Kidney (tissue), 14 donors: ENCODE data around the gene NRF1. TPM values are rescaled to one million over a fixed set of nuclear protein-coding genes. Genes with fewer than 3 reads are reported as not detected.

Experiments
- DNase-seq, 5 donors: peaks; one replicate each; pipeline ENCODE4 v3.0.0-alpha.2; 2013 to 2020
- FAIRE-seq: peaks from 2 replicates; lab custom pipeline; 2012; peaks lifted over from hg19 to GRCh38; lab: Jason Lieb, UNC
- H3K27ac ChIP-seq, 2 donors: one replicate each; pipeline ENCODE4 v1.7.0; 2013; ENCODE audit warnings: low read depth in 2 of 2, low read length in 2 of 2, inconsistent platforms in 1 of 2
- H3K27me3 ChIP-seq: one replicate; pipeline ENCODE4 v1.7.1; 2013; ENCODE audit warnings: low read length, inconsistent platforms; ENCODE audit not compliant: control insufficient read depth, insufficient read depth
- H3K36me3 ChIP-seq, 3 donors: one replicate each; pipeline versions ENCODE4 v1.7.0 to v1.7.1; 2013; ENCODE audit warnings: low read length in 3 of 3, control low read depth in 1 of 3, inconsistent platforms in 1 of 3; ENCODE audit not compliant: insufficient read depth in 3 of 3, control insufficient read depth in 2 of 3
- H3K4me1 ChIP-seq, 3 donors: one replicate each; pipeline versions ENCODE4 v1.7.0 to v1.7.1; 2013; ENCODE audit warnings: low read length in 3 of 3, inconsistent platforms in 1 of 3, low read depth in 1 of 3; ENCODE audit not compliant: control insufficient read depth in 2 of 3, insufficient read depth in 2 of 3
- H3K4me3 ChIP-seq, 3 donors: one replicate each; pipeline versions ENCODE4 v1.7.0 to v1.8.1; 2013; ENCODE audit warnings: low read length in 3 of 3, control low read depth in 1 of 3, inconsistent platforms in 1 of 3
- H3K9ac ChIP-seq, 3 donors: one replicate each; pipeline versions ENCODE4 v1.7.0 to v1.7.1; 2013; ENCODE audit warnings: low read length in 3 of 3, control low read depth in 1 of 3, inconsistent platforms in 1 of 3
- H3K9me3 ChIP-seq, 3 donors: one replicate each; pipeline versions ENCODE4 v1.7.0 to v1.7.1; 2013; ENCODE audit warnings: low read length in 3 of 3, control low read depth in 1 of 3, inconsistent platforms in 1 of 3; ENCODE audit not compliant: control insufficient read depth in 2 of 3, insufficient read depth in 1 of 3
- intact Hi-C: fragments of 100-400 bp; cut with DNase I; formaldehyde crosslinking; loops from one replicate; pipeline ENCODE4 v1.11.1; 2022
- polyA plus RNA-seq: library from polyadenylated mRNA; stranded (reverse); fragments of 350-450 nt; fragmentation: Illumina TruSeq; extraction: RNeasy Lipid Tissue Mini Kit (QIAGEN cat#74804); gene quantifications from one replicate; pipeline ENCODE4 v1.2.3, GENCODE V29; 2014; ENCODE audit warnings: low read depth, low replicate concordance; ENCODE audit not compliant: insufficient read depth
- total RNA-seq: library from RNA; stranded (reverse); fragmentation: NEBNext Ultra II Directional; extraction: Animal tissue kit (Norgen Biotek cat#: 25700); gene quantifications from one replicate; pipeline ENCODE4 v1.2.1, GENCODE V29; 2021
- TF ChIP-seq, protein P1 (sequence below): IDR thresholded peaks from 3 replicates; pipeline ENCODE4 v1.5.1; 2012; ENCODE audit warnings: mild to moderate bottlenecking, moderate library complexity, borderline replicate concordance; ENCODE audit not compliant: insufficient read depth; ENCODE audit errors: extremely low read depth
- donor health status: control.
- donor health status: control.
- donor health status: control.
- donor health status: control.
- donor health status: control.
- donor health status: DM: yes; HTN: yes; CAD: no.
- donor health status: Normal renal cell carcinoma (clear cell type).

Gene NRF1
- total and polyA plus RNA-seq, 2 donors from 2014 or later: 8.8 to 19.4 TPM

DNA sequence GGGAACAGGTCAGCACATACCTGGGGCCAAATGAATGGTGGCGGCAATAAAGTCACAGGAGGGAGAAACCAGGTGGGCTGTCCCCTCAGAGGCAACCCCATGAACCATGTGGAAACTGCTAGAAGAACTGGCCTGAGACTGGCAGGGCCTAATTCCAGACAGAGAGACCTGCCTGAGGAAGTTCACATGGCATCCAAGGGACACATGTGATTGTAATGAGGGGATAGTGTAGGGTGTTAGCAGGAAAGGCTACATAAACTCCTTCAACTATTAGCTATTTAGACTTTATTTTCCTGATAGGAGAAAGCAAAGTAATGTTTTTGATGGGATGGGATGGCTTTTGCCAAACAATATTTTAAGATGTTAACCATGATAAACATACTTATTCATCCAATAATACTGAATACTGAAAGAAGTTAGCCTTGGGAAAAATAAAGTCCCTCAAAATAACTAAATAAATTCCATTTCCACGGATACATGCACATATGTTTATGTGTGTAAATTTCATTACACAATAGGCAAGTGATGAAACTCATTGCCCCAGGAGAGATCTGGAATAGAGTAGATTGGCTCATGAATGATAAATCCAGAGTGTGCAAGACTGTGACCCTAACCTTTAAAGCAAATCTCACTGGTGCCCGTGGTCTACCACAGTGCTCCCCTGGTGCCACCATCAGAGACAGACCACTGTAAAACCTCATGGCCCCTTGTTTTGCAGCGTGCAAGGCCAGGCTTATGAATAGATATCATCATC, 137.0 kb downstream of the NRF1 start:
- Histone ChIP-seq H3K9ac (no peak overlapping the region), H3K9me3 (no peaks in the 10 kb centered on the region), H3K4me1 (no peaks in the 10 kb centered on the region), H3K36me3 (peaks cover 0 to 13% (median 7%) of the 10 kb centered on the region in 3 donors), H3K27me3 (no peaks in the 10 kb centered on the region), H3K4me3 (no peak overlapping the region), H3K27ac (no peak overlapping the region)
- DNase-seq (no peak), FAIRE-seq (no peak)
- TF ChIP-seq, protein P1, sequence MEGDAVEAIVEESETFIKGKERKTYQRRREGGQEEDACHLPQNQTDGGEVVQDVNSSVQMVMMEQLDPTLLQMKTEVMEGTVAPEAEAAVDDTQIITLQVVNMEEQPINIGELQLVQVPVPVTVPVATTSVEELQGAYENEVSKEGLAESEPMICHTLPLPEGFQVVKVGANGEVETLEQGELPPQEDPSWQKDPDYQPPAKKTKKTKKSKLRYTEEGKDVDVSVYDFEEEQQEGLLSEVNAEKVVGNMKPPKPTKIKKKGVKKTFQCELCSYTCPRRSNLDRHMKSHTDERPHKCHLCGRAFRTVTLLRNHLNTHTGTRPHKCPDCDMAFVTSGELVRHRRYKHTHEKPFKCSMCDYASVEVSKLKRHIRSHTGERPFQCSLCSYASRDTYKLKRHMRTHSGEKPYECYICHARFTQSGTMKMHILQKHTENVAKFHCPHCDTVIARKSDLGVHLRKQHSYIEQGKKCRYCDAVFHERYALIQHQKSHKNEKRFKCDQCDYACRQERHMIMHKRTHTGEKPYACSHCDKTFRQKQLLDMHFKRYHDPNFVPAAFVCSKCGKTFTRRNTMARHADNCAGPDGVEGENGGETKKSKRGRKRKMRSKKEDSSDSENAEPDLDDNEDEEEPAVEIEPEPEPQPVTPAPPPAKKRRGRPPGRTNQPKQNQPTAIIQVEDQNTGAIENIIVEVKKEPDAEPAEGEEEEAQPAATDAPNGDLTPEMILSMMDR: no peak
- intact Hi-C loops: no loop called here

GRCh38 chr7:129750091-129750490, 138.6 kb downstream of the NRF1 start:
- TF ChIP-seq, protein P1: no peak
- DNase-seq (no peak), FAIRE-seq (no peak)
- Histone ChIP-seq H3K27me3 (no peaks in the 10 kb centered on the region), H3K36me3 (peaks cover 0 to 13% (median 5%) of the 10 kb centered on the region in 3 donors), H3K9me3 (no peaks in the 10 kb centered on the region), H3K9ac (no peak overlapping the region), H3K4me1 (no peaks in the 10 kb centered on the region), H3K27ac (no peak overlapping the region), H3K4me3 (no peak overlapping the region)
- intact Hi-C loops: no loop called here

- no peak overlapping the region for H3K9ac ChIP-seq
- H3K4me1 ChIP-seq: no peaks in the 10 kb centered on the region
- no peaks in the 10 kb centered on the region for H3K9me3 ChIP-seq
- intact Hi-C loops: no loop called here
- TF ChIP-seq, protein P1: no peak
- H3K27me3 ChIP-seq: no peaks in the 10 kb centered on the region
- no peak overlapping the region for H3K4me3 ChIP-seq
- DNase-seq (no peak), FAIRE-seq (no peak)
- peaks cover 0 to 13% (median 5%) of the 10 kb centered on the region in 3 donors for H3K36me3 ChIP-seq
- no peak overlapping the region for H3K27ac ChIP-seq
Measured at GRCh38 chr7:129750501-129750900, 139.0 kb downstream of the NRF1 start.
